HL-60/S4 treated with phorbol 12-myristate 13-acetate at 8.2 ng/mL for 4 days and 3 days (cell line): ENCODE measurements around the gene COX10.

Experiments used
- in situ Hi-C: fragments of 300-500 bp; cut with MboI; formaldehyde crosslinking; loops from 2 replicates; pipeline ENCODE4 v1.15.0; 2022; ENCODE audit warnings: low sequenced_read_pairs

COX10 gene

GRCh38 chr17:14068542-14069250, 608 bp upstream of the COX10 start:
- in situ Hi-C loops, result no loop called here

- in situ Hi-C loops, result no loop called here
These were observed 1.2 kb downstream of the COX10 start for GRCh38 chr17:14070344-14070984.

- in situ Hi-C loops, result no loop called here
These were observed 3.6 kb downstream of the COX10 start for GRCh38 chr17:14072881-14073280.

GRCh38 chr17:14078027-14078426, 8.7 kb downstream of the COX10 start:
- in situ Hi-C loops, result no loop called here

- in situ Hi-C loops, result no loop called here
These were observed 11.5 kb downstream of the COX10 start for GRCh38 chr17:14080847-14081251.

GRCh38 chr17:14082848-14083247, 13.5 kb downstream of the COX10 start:
- in situ Hi-C loops, result no loop called here

GRCh38 chr17:14084955-14085354, 15.7 kb downstream of the COX10 start:
- in situ Hi-C loops, result no loop called here

- in situ Hi-C loops, result no loop called here
These were observed 16.9 kb downstream of the COX10 start for GRCh38 chr17:14086189-14086588.

GRCh38 chr17:14089179-14089578, 19.9 kb downstream of the COX10 start:
- in situ Hi-C loops, result no loop called here

- in situ Hi-C loops, result no loop called here
These were observed 22.1 kb downstream of the COX10 start for GRCh38 chr17:14091367-14091766.

- in situ Hi-C loops, result no loop called here
These were observed 23.5 kb downstream of the COX10 start for GRCh38 chr17:14092808-14093207.

GRCh38 chr17:14094676-14095601, 25.6 kb downstream of the COX10 start:
- in situ Hi-C loops, result no loop called here

GRCh38 chr17:14095631-14096030, 26.3 kb downstream of the COX10 start:
- in situ Hi-C loops, result no loop called here

GRCh38 chr17:14098246-14098645, 28.9 kb downstream of the COX10 start:
- in situ Hi-C loops, result no loop called here

GRCh38 chr17:14101976-14102375, 32.7 kb downstream of the COX10 start:
- in situ Hi-C loops, result no loop called here

- in situ Hi-C loops, result no loop called here
These were observed 34.5 kb downstream of the COX10 start for GRCh38 chr17:14103836-14104235.

- in situ Hi-C loops, result no loop called here
These were observed 35.4 kb downstream of the COX10 start for GRCh38 chr17:14104734-14105133.

GRCh38 chr17:14107889-14108288, 38.6 kb downstream of the COX10 start:
- in situ Hi-C loops, result no loop called here

- in situ Hi-C loops, result no loop called here
These were observed 43.1 kb downstream of the COX10 start for GRCh38 chr17:14112407-14112806.

GRCh38 chr17:14113137-14113536, 43.8 kb downstream of the COX10 start:
- in situ Hi-C loops, result no loop called here

GRCh38 chr17:14116263-14117024, 47.1 kb downstream of the COX10 start:
- in situ Hi-C loops, result no loop called here
